ENCODE results near the gene MAP4K3.

DNA sequence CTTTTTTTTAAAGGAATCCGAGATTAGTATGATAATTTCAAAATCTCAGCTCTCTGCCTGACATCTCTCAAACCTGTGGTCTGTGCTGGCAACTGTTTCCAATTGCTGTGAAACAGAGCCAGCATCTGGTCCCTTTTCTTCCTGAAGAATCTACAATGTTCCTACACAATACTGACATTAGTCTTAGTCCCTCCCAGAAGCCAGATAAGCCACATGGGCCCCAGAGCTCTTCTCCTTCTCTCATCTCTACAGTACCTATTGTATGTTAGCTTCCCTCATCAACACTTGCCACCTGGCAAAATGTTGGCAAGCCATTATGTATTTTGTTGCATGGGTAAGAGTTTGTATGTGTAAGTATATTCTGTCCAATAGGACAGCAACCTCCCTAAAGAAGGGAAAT lies 130.5 kb downstream of the MAP4K3 start:
- no peak for TF ChIP-seq NFRKB (IDR thresholded peaks at IDR 0.05)
- TF ChIP-seq BHLHE40 (IDR thresholded peaks at IDR 0.05; ENCODE audit: borderline replicate concordance): no peak
- TF ChIP-seq SP1 (IDR thresholded peaks at IDR 0.05): no peak
- TF ChIP-seq SUZ12 (IDR thresholded peaks at IDR 0.05): no peak
- no peak for TF ChIP-seq TARDBP (IDR thresholded peaks at IDR 0.05)
- TF ChIP-seq, protein P1, sequence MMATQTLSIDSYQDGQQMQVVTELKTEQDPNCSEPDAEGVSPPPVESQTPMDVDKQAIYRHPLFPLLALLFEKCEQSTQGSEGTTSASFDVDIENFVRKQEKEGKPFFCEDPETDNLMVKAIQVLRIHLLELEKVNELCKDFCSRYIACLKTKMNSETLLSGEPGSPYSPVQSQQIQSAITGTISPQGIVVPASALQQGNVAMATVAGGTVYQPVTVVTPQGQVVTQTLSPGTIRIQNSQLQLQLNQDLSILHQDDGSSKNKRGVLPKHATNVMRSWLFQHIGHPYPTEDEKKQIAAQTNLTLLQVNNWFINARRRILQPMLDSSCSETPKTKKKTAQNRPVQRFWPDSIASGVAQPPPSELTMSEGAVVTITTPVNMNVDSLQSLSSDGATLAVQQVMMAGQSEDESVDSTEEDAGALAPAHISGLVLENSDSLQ (IDR thresholded peaks at IDR 0.05): no peak
- TF ChIP-seq ZNF384 (IDR thresholded peaks at IDR 0.05): no peak
- TF ChIP-seq FOXM1 (IDR thresholded peaks at IDR 0.05; ENCODE audit: borderline replicate concordance): no peak
- no peak for TF ChIP-seq L3MBTL2 (conservative IDR thresholded peaks at IDR 0.05)
